ENCODE data around the gene TRAF3IP3. TPM values are rescaled to one million over a fixed set of nuclear protein-coding genes. Genes with fewer than 3 reads are reported as not detected.

TRAF3IP3 gene
- total RNA-seq, 4 donors from 2014 or later = 1.2 to 10.3 (median 1.9) TPM

- DNase-seq = no peak
- intact Hi-C loops (cut with DNase I) = no loop called here
- Histone ChIP-seq H3K4me1 (peaks cover 0 to 5% (median 0%) of the 10 kb centered on the region in 3 donors), H3K9me3 (no peaks in the 10 kb centered on the region), H3K27me3 (no peaks in the 10 kb centered on the region), H3K27ac (no peak overlapping the region), H3K4me3 (no peak overlapping the region), H3K36me3 (no peaks in the 10 kb centered on the region)
- TF ChIP-seq CTCF (IDR thresholded peaks at IDR 0.05) (no peak), POLR2A (IDR thresholded peaks at IDR 0.05) (no peak)
- 56 to 80% methylated on average over 1 of the region's 1 CpG for WGBS, 2 donors
Observed at GRCh38 chr1:209728466-209728865, 27.4 kb upstream of the TRAF3IP3 start.

DNA sequence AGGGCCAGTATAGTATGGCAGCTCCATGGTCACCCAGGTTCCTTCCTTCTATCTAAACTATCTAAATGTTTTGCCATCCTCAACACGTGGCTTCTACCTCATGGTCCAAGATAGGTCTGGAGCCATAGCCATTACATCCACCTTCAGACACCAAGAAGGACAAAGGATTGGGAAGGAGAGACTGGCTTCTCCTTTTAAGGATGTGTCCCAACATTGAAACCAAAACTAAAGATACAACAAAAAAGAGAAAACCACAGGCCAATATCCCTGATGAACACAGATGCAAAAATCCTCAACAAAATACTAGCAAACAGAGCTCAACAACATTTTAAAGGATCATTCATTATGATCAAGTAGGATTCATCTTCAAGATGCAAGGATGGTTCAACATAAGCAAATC, 26.4 kb upstream of the TRAF3IP3 start:
- Histone ChIP-seq H3K36me3 (no peaks in the 10 kb centered on the region), H3K4me1 (peaks cover 0 to 2% (median 0%) of the 10 kb centered on the region in 3 donors), H3K9me3 (no peaks in the 10 kb centered on the region), H3K4me3 (no peak overlapping the region), H3K27me3 (no peaks in the 10 kb centered on the region), H3K27ac (no peak overlapping the region)
- TF ChIP-seq CTCF (IDR thresholded peaks at IDR 0.05) (no peak), POLR2A (IDR thresholded peaks at IDR 0.05) (no peak)
- WGBS, 2 donors = 64 to 75% methylated on average over 1 of the region's 1 CpG
- DNase-seq = no peak
- intact Hi-C loops (cut with DNase I) = no loop called here

- WGBS, 2 donors = 60 to 89% methylated on average over 1 of the region's 1 CpG
- Histone ChIP-seq H3K4me1 (peaks cover 0 to 2% (median 0%) of the 10 kb centered on the region in 3 donors), H3K9me3 (no peaks in the 10 kb centered on the region), H3K36me3 (no peaks in the 10 kb centered on the region), H3K27me3 (no peaks in the 10 kb centered on the region), H3K4me3 (no peak overlapping the region), H3K27ac (no peak overlapping the region)
- intact Hi-C loops (cut with DNase I) = no loop called here
- DNase-seq = no peak
- TF ChIP-seq POLR2A (IDR thresholded peaks at IDR 0.05) (no peak), CTCF (IDR thresholded peaks at IDR 0.05) (no peak)
Observed at GRCh38 chr1:209732725-209733124, 23.1 kb upstream of the TRAF3IP3 start.

- TF ChIP-seq CTCF (IDR thresholded peaks at IDR 0.05) (no peak), POLR2A (IDR thresholded peaks at IDR 0.05) (no peak)
- WGBS, 2 donors = 63 to 75% methylated on average over 3 of the region's 3 CpGs
- Histone ChIP-seq H3K9me3 (no peaks in the 10 kb centered on the region), H3K4me1 (peaks cover 0 to 2% (median 0%) of the 10 kb centered on the region in 3 donors), H3K27me3 (no peaks in the 10 kb centered on the region), H3K36me3 (no peaks in the 10 kb centered on the region), H3K4me3 (no peak overlapping the region), H3K27ac (peak overlapping the region in 1 of 4 donors; percentile 3)
- intact Hi-C loops (cut with DNase I) = no loop called here
- DNase-seq = no peak
Observed at GRCh38 chr1:209733409-209734192, 22.3 kb upstream of the TRAF3IP3 start.

DNA sequence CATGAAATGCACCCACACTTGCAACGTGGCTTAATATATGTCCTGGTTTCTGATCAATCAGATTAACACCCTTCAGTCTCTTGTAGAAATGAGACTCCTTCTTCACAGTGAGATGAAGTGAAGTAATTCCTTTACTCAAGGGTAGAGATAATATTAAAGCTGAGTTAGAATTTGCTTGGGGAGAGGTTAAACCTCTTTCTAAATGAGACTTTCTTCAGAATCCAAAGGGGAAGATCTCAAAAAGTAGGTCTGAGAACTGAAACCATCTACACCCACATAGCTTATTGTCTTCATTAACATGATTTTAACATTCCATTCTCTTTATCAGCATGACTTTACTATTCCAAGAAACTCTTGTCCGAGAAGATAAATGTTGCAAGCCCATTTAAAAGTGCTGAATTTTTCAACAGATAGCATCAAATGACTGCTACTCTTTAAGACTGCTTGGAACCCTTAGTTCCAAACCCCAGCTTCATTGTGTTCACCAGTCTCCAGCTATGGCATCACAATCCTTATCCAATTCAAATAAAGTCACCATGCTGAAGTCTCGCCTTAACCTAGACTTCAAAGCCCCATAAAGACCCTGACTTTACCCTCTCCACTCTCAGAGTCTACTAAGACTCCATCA, 19.2 kb upstream of the TRAF3IP3 start:
- H3K4me3 ChIP-seq = no peak overlapping the region
- H3K27ac ChIP-seq = no peak overlapping the region
- intact Hi-C loops (cut with DNase I) = no loop called here
- H3K4me1 ChIP-seq = peaks cover 0 to 2% (median 0%) of the 10 kb centered on the region in 3 donors
- no peaks in the 10 kb centered on the region for H3K36me3 ChIP-seq
- no peak for DNase-seq
- no peaks in the 10 kb centered on the region for H3K9me3 ChIP-seq
- TF ChIP-seq POLR2A (IDR thresholded peaks at IDR 0.05) (no peak), CTCF (IDR thresholded peaks at IDR 0.05) (no peak)
- H3K27me3 ChIP-seq = no peaks in the 10 kb centered on the region
- WGBS, 2 donors = 71% methylated on average over 3 of the region's 3 CpGs

Data from esophagus squamous epithelium (tissue), 5 donors.